DND-41 (cell line): ENCODE results near the gene CCRL2.

Source experiments
- ATAC-seq: fragments of 200-7000 bp; cut with Tn5 transposase; 3 replicates; pipeline ENCODE4 v1.9.1; 2021; ENCODE audit warnings: low read depth; ENCODE audit not compliant: insufficient read depth
- DNase-seq: peaks from one replicate; pipeline ENCODE4 v3.0.0-alpha.2; 2020
- H2AFZ ChIP-seq: 2 replicates; pipeline ENCODE4 v1.6.0; 2012; ENCODE audit warnings: low read depth, low read length
- H3K27ac ChIP-seq: 2 replicates; pipeline ENCODE4 v1.5.1; 2012; ENCODE audit warnings: low read length, inconsistent platforms
- H3K27me3 ChIP-seq: fragments of 200-600 bp; sonication (generic); 2 replicates; pipeline ENCODE4 v1.6.0; 2012; ENCODE audit warnings: low read length, mild to moderate bottlenecking, inconsistent platforms; ENCODE audit not compliant: insufficient read depth, poor library complexity
- H3K36me3 ChIP-seq: 2 replicates; pipeline ENCODE4 v1.5.1; 2012; ENCODE audit warnings: low read length, inconsistent platforms; ENCODE audit not compliant: insufficient read depth
- H3K4me1 ChIP-seq: 2 replicates; pipeline ENCODE4 v1.5.1; 2012; ENCODE audit warnings: mild to moderate bottlenecking, low read length; ENCODE audit not compliant: insufficient read depth
- H3K4me2 ChIP-seq: 2 replicates; pipeline ENCODE4 v1.6.0; 2012; ENCODE audit warnings: mild to moderate bottlenecking, moderate library complexity, low read length, inconsistent platforms; ENCODE audit not compliant: insufficient read depth
- H3K4me3 ChIP-seq, 2 experiments: fragments of 200-600 bp in 1 of 2; shearing (Covaris generic) in 1 of 2; 2 replicates each; pipeline ENCODE4 v1.5.1; 2012 to 2016; ENCODE audit warnings: inconsistent platforms in 2 of 2, low read length in 2 of 2, mild to moderate bottlenecking in 2 of 2, low read depth in 1 of 2, moderate library complexity in 1 of 2
- H3K79me2 ChIP-seq: 2 replicates; pipeline ENCODE4 v1.6.0; 2012; ENCODE audit warnings: low read length, inconsistent platforms; ENCODE audit not compliant: insufficient read depth
- H3K9ac ChIP-seq: 2 replicates; pipeline ENCODE4 v1.6.0; 2012; ENCODE audit warnings: low read depth, mild to moderate bottlenecking, inconsistent platforms, low read length, moderate library complexity
- H3K9me3 ChIP-seq: 2 replicates; pipeline ENCODE4 v1.5.1; 2012; ENCODE audit warnings: low read length, moderate library complexity, mild to moderate bottlenecking, inconsistent platforms; ENCODE audit not compliant: insufficient read depth, severe bottlenecking
- H4K20me1 ChIP-seq: 2 replicates; pipeline ENCODE4 v1.6.0; 2012; ENCODE audit warnings: low read length; ENCODE audit not compliant: insufficient read depth
- CTCF ChIP-seq: IDR thresholded peaks from 2 replicates; pipeline ENCODE4 v1.5.1; 2012; ENCODE audit warnings: borderline replicate concordance, low read length, moderate library complexity, mild to moderate bottlenecking; ENCODE audit not compliant: poor library complexity, severe bottlenecking; ENCODE audit errors: extremely low read depth
- EZH2 ChIP-seq: IDR thresholded peaks from 3 replicates; pipeline ENCODE4 v1.6.1; 2012; ENCODE audit warnings: borderline replicate concordance, low read depth, mild to moderate bottlenecking, moderate library complexity, low read length, inconsistent platforms; ENCODE audit not compliant: severe bottlenecking

Gene CCRL2

GRCh38 chr3:46369675-46370132 lies 37.4 kb upstream of the CCRL2 start:
- Histone ChIP-seq H3K9ac (peak overlapping the region; percentile 38), H3K4me3 (no peak overlapping the region), H3K36me3 (no peaks in the 10 kb centered on the region), H2AFZ (peak overlapping the region; percentile 27; the same call in 1 of the 2 replicates), H4K20me1 (no peaks in the 10 kb centered on the region), H3K4me2 (peak overlapping the region; percentile 39), H3K9me3 (no peaks in the 10 kb centered on the region), H3K4me1 (peaks cover 67% of the 10 kb centered on the region), H3K27me3 (no peaks in the 10 kb centered on the region), H3K79me2 (no peaks in the 10 kb centered on the region), H3K27ac (peak overlapping the region; percentile 81)
- no peak for ATAC-seq
- TF ChIP-seq CTCF (no peak), EZH2 (no peak)
- DNase-seq = no peak

GRCh38 chr3:46370839-46371518 lies 36.1 kb upstream of the CCRL2 start, which contains the start of gene CCR5:
Gene CCR5 (plus strand): TSS chr3:46370946. CDS start chr3:46372903, 1,957 bp downstream.
- H3K4me2 ChIP-seq = peak within 1 kb of the TSS; percentile 40
- DNase-seq = peak; percentile 54
- no peaks in the 10 kb centered on the region for H3K79me2 ChIP-seq
- H2AFZ ChIP-seq = peak within 1 kb of the TSS; percentile 27; the same call in 1 of the 2 replicates
- H3K27me3 ChIP-seq = no peaks in the 10 kb centered on the region
- no peaks in the 10 kb centered on the region for H3K9me3 ChIP-seq
- peaks cover 80% of the 10 kb centered on the region for H3K4me1 ChIP-seq
- no peak within 1 kb of the TSS for H3K4me3 ChIP-seq
- peak; percentile 79 for ATAC-seq
- H3K9ac ChIP-seq = peak within 1 kb of the TSS; percentile 38
- H4K20me1 ChIP-seq = no peaks in the 10 kb centered on the region
- TF ChIP-seq EZH2 (no peak), CTCF (no peak)
- H3K36me3 ChIP-seq = no peaks in the 10 kb centered on the region
- H3K27ac ChIP-seq = peak within 1 kb of the TSS; percentile 81

- Histone ChIP-seq H3K27ac (peak overlapping the region; percentile 81), H3K79me2 (no peaks in the 10 kb centered on the region), H3K9ac (peak overlapping the region; percentile 38), H3K9me3 (no peaks in the 10 kb centered on the region), H3K4me1 (peaks cover 88% of the 10 kb centered on the region), H3K36me3 (no peaks in the 10 kb centered on the region), H3K4me2 (peak overlapping the region; percentile 40), H2AFZ (no peak overlapping the region), H4K20me1 (no peaks in the 10 kb centered on the region), H3K4me3 (no peak overlapping the region), H3K27me3 (no peaks in the 10 kb centered on the region)
- ATAC-seq (no peak), DNase-seq (no peak)
- no peak for TF ChIP-seq CTCF
- TF ChIP-seq EZH2 = no peak
Measured at GRCh38 chr3:46371519-46372340, 35.3 kb upstream of the CCRL2 start.
